B cell (primary cell): ENCODE data around the gene EFHC2.

Experiments
- EZH2 ChIP-seq: IDR thresholded peaks from 2 replicates; pipeline ENCODE4 v1.6.1; 2012; ENCODE audit warnings: borderline replicate concordance, low read depth, mild to moderate bottlenecking, moderate library complexity, low read length; ENCODE audit not compliant: insufficient read depth, poor library complexity, severe bottlenecking
- TF ChIP-seq, protein P1 (sequence below): fragments of 200-600 bp; IDR thresholded peaks from one replicate; pipeline ENCODE4 v1.8.0; 2022; ENCODE audit warnings: antibody characterized with exemption, mild to moderate bottlenecking

DNA sequence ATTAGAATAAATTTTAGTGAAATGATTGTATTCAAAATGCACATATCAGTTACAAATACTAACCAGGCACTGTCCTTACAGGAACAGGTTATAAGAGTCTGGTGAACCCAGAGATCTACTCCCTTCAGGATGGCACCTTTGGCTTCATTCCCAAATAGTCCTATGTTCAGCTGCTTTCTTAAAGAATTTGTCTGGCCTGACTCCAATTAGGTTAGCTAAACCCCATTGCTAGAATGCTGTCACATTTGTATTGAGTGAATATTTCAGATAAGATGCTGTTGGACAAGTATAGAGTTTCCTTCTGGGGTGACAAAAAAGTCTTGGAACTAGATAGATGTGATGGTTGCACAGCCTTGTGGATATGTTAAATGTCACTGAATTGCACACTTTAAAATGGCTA, 69.4 kb downstream of the EFHC2 start:
- TF ChIP-seq, protein P1, sequence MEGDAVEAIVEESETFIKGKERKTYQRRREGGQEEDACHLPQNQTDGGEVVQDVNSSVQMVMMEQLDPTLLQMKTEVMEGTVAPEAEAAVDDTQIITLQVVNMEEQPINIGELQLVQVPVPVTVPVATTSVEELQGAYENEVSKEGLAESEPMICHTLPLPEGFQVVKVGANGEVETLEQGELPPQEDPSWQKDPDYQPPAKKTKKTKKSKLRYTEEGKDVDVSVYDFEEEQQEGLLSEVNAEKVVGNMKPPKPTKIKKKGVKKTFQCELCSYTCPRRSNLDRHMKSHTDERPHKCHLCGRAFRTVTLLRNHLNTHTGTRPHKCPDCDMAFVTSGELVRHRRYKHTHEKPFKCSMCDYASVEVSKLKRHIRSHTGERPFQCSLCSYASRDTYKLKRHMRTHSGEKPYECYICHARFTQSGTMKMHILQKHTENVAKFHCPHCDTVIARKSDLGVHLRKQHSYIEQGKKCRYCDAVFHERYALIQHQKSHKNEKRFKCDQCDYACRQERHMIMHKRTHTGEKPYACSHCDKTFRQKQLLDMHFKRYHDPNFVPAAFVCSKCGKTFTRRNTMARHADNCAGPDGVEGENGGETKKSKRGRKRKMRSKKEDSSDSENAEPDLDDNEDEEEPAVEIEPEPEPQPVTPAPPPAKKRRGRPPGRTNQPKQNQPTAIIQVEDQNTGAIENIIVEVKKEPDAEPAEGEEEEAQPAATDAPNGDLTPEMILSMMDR, result no peak
- TF ChIP-seq EZH2, result no peak
